Peyer's patch (tissue), 4 donors: ENCODE data around the gene GTF2F2.

Experiments
- CTCF ChIP-seq, 6 experiments: fragments of 450-650 bp in 4 of 6; fragments of 200-600 bp in 2 of 6; sonication (generic) in 1 of 6; IDR thresholded peaks; one replicate each; pipeline ENCODE4 v1.5.1; 2017 to 2019; ENCODE audit warnings: antibody characterized with exemption in 6 of 6, mild to moderate bottlenecking in 3 of 6, moderate library complexity in 1 of 6
- POLR2A ChIP-seq, 2 donors: fragments of 450-650 bp; IDR thresholded peaks; one replicate each; pipeline ENCODE4 v1.5.1; 2017; ENCODE audit warnings: antibody characterized with exemption in 2 of 2, mild to moderate bottlenecking in 2 of 2, moderate library complexity in 2 of 2

- TF ChIP-seq CTCF (IDR thresholded peaks at IDR 0.05) = no peak
- TF ChIP-seq POLR2A (IDR thresholded peaks at IDR 0.05) = no peak
These were observed 159.7 kb downstream of the GTF2F2 start for GRCh38 chr13:45280011-45280410.
